DOHH2 (cell line): ENCODE results near the gene DERL3.

Experiments
- EZH2phosphoT487 ChIP-seq: fragments of 200-600 bp; sonication (generic); IDR thresholded peaks from 2 replicates; pipeline ENCODE4 v1.6.1; 2017; ENCODE audit warnings: borderline replicate concordance, mild to moderate bottlenecking, antibody characterized with exemption, low read length, moderate library complexity, mixed read lengths
- TF ChIP-seq, protein P1 (sequence below): fragments of 200-600 bp; sonication (generic); IDR thresholded peaks from one replicate; pipeline ENCODE4 v1.5.1; 2014; ENCODE audit warnings: antibody characterized with exemption, mild to moderate bottlenecking, low read depth, low read length; ENCODE audit not compliant: poor library complexity, severe bottlenecking

DNA sequence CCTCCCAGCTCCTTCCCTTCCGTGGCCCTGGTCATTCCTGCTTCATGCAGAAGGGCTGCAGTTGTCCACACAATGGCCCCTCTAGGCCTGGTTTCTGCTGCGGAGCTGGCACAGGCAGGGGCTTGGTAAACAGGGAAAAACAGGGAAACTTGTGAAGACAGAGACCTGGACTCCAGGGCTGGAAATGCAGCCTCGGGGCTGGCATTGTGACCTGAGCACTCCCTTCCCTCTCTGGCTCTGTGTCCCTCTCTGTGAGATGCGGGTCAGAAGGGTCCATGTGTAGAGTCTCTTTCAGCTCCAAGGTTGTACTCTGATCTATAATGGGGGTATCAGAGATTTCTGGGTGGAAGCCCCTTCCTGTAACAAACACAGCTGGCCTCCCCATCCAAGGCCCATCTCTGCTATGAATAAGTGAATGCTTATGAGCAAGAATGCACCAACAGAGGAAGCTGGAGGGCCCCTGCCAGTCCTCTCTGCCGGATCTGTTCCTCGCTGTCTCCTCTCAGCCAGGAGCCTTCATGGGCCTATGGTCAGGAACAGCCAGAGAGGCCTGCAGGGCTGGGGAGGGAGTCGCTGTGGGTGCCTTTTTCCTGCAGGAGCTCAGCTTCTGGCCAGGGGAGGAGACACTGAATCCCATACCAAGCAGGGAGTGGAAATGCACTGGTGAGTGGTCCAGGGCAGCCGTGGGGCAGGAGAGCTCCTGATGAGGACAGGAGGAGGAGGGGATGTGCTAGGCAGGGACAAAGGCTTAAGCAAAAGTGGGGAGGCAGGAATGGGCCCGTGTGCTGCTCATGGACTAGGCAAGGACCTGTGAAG lies 6.7 kb upstream of the DERL3 start:
- TF ChIP-seq, protein P1, sequence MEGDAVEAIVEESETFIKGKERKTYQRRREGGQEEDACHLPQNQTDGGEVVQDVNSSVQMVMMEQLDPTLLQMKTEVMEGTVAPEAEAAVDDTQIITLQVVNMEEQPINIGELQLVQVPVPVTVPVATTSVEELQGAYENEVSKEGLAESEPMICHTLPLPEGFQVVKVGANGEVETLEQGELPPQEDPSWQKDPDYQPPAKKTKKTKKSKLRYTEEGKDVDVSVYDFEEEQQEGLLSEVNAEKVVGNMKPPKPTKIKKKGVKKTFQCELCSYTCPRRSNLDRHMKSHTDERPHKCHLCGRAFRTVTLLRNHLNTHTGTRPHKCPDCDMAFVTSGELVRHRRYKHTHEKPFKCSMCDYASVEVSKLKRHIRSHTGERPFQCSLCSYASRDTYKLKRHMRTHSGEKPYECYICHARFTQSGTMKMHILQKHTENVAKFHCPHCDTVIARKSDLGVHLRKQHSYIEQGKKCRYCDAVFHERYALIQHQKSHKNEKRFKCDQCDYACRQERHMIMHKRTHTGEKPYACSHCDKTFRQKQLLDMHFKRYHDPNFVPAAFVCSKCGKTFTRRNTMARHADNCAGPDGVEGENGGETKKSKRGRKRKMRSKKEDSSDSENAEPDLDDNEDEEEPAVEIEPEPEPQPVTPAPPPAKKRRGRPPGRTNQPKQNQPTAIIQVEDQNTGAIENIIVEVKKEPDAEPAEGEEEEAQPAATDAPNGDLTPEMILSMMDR = no peak
- TF ChIP-seq EZH2phosphoT487 = no peak
